Smooth muscle cell (in vitro differentiated cells): Measurements from ENCODE around the gene STAG3. TPM values are rescaled to one million over a fixed set of nuclear protein-coding genes. Genes with fewer than 3 reads are reported as not detected.

Experiments
- DNase-seq: peaks from one replicate; lab custom pipeline; 2025; ENCODE audit not compliant: unreplicated experiment; lab: John Stamatoyannopoulos, UW
- H2AFZ ChIP-seq: fragments of 200-600 bp; sonication (generic); 2 replicates; pipeline ENCODE4 v1.6.0; 2016; ENCODE audit warnings: antibody characterized with exemption, low read depth, mild to moderate bottlenecking
- H3F3A ChIP-seq: fragments of 200-600 bp; sonication (generic); 2 replicates; pipeline ENCODE4 v1.6.0; 2017; ENCODE audit warnings: antibody characterized with exemption, low read depth
- H3K27ac ChIP-seq: fragments of 200-600 bp; sonication (generic); 2 replicates; pipeline ENCODE4 v1.5.1; 2016; ENCODE audit warnings: low read depth, mild to moderate bottlenecking
- H3K27me3 ChIP-seq: fragments of 200-600 bp; sonication (generic); 2 replicates; pipeline ENCODE4 v1.6.1; 2016; ENCODE audit warnings: low read depth, mild to moderate bottlenecking
- H3K36me3 ChIP-seq: fragments of 200-600 bp; sonication (generic); 2 replicates; pipeline ENCODE4 v1.5.1; 2016; ENCODE audit warnings: low read depth
- H3K4me1 ChIP-seq: fragments of 200-600 bp; sonication (generic); 2 replicates; pipeline ENCODE4 v1.5.1; 2016; ENCODE audit warnings: low read depth
- H3K4me2 ChIP-seq: fragments of 200-600 bp; sonication (generic); 2 replicates; pipeline ENCODE4 v1.6.0; 2016; ENCODE audit warnings: mild to moderate bottlenecking
- H3K4me3 ChIP-seq: fragments of 200-600 bp; sonication (generic); 2 replicates; pipeline ENCODE4 v1.5.1; 2016; ENCODE audit warnings: mild to moderate bottlenecking
- H3K79me2 ChIP-seq: fragments of 200-600 bp; sonication (generic); 2 replicates; pipeline ENCODE4 v1.6.0; 2016; ENCODE audit warnings: low read depth, mild to moderate bottlenecking
- H3K9ac ChIP-seq: fragments of 200-600 bp; sonication (generic); 2 replicates; pipeline ENCODE4 v1.6.0; 2016; ENCODE audit warnings: low read depth
- H3K9me3 ChIP-seq: fragments of 200-600 bp; sonication (generic); replicated peaks from 2 replicates; pipeline ENCODE4 v1.5.1; 2016; ENCODE audit warnings: low read depth
- H4K20me1 ChIP-seq: fragments of 200-600 bp; sonication (generic); 2 replicates; pipeline ENCODE4 v1.6.0; 2016; ENCODE audit warnings: low read depth
- WGBS: methylation state at CpG from one replicate; pipeline ENCODE4 v1.1.7; 2016; ENCODE audit warnings: low lambda C conversion rate; 5-methylcytosine and 5-hydroxymethylcytosine counted together
- polyA plus RNA-seq: library from polyadenylated mRNA; unstranded; fragments of >200 nt; fragmentation: Nextera tagmentation; extraction: Ambion mirVana; gene quantifications from 2 replicates; pipeline ENCODE4 v1.2.1, GENCODE V29; 2016
- total RNA-seq: library from RNA; depleted of rRNA; stranded (reverse); fragments of >200 nt; gene quantifications from 2 replicates; pipeline ENCODE4 v1.2.3, GENCODE V29; 2014
- TF ChIP-seq, protein P1 (sequence below): fragments of 200-600 bp; sonication (generic); IDR thresholded peaks from 2 replicates; pipeline ENCODE4 v1.5.1; 2017; ENCODE audit warnings: borderline replicate concordance, mild to moderate bottlenecking, antibody characterized with exemption; ENCODE audit not compliant: insufficient read depth, poor library complexity, severe bottlenecking

The STAG3 gene
- total and polyA plus RNA-seq, 2 experiments from 2014 or later, result 0.04 to 0.96 TPM

GRCh38 chr7:100160067-100160466, 17.7 kb upstream of the STAG3 start:
- Histone ChIP-seq H2AFZ (no peak overlapping the region), H3K36me3 (no peaks in the 10 kb centered on the region)
- TF ChIP-seq, protein P1, sequence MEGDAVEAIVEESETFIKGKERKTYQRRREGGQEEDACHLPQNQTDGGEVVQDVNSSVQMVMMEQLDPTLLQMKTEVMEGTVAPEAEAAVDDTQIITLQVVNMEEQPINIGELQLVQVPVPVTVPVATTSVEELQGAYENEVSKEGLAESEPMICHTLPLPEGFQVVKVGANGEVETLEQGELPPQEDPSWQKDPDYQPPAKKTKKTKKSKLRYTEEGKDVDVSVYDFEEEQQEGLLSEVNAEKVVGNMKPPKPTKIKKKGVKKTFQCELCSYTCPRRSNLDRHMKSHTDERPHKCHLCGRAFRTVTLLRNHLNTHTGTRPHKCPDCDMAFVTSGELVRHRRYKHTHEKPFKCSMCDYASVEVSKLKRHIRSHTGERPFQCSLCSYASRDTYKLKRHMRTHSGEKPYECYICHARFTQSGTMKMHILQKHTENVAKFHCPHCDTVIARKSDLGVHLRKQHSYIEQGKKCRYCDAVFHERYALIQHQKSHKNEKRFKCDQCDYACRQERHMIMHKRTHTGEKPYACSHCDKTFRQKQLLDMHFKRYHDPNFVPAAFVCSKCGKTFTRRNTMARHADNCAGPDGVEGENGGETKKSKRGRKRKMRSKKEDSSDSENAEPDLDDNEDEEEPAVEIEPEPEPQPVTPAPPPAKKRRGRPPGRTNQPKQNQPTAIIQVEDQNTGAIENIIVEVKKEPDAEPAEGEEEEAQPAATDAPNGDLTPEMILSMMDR, result no peak

DNA sequence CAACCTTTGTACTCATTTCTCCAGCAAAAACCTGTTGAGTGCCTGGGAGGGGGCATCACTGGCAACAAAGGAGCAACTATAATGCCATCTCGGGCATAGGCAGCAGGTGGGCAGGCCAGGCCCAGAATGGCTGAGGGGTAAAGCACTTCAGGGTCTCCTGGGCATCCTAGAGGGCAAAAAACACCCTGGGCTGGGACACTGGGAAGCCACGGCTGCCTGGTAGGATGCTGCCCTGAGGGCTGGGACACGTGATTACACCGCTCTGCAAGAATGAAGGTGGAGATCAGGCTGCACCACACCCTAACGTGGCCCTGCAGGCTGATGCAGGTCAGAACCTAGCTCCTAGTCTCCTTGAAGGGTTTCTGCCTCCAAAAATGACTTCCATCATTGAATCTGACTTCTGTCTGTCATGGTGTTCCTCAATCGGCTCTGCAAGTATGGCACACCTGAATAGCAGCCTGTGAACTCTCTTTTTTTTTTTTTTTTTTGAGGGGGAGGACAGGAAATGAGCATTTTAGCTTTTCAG, 14.6 kb upstream of the STAG3 start:
- Histone ChIP-seq H3K4me3 (no peak overlapping the region), H3K9me3 (no peaks in the 10 kb centered on the region), H3F3A (peaks cover 3% of the 10 kb centered on the region), H3K9ac (no peak overlapping the region), H3K4me1 (peaks cover 8% of the 10 kb centered on the region), H4K20me1 (no peaks in the 10 kb centered on the region), H3K79me2 (no peaks in the 10 kb centered on the region), H3K4me2 (no peak overlapping the region), H3K27me3 (no peaks in the 10 kb centered on the region), H3K36me3 (no peaks in the 10 kb centered on the region), H3K27ac (no peak overlapping the region), H2AFZ (no peak overlapping the region)
- WGBS, result 42% methylated on average over 6 of the region's 6 CpGs
- TF ChIP-seq, protein P1, result no peak
- DNase-seq, result no peak

More at GRCh38 chr7:100160067-100160466, 17.7 kb upstream of the STAG3 start:
- H3F3A ChIP-seq, result peaks cover 10% of the 10 kb centered on the region
- no peaks in the 10 kb centered on the region for H3K9me3 ChIP-seq
- H3K4me1 ChIP-seq, result peaks cover 9% of the 10 kb centered on the region
- H3K9ac ChIP-seq, result no peak overlapping the region
- no peak overlapping the region for H3K4me2 ChIP-seq
- no peak overlapping the region for H3K4me3 ChIP-seq
- H3K27me3 ChIP-seq, result no peaks in the 10 kb centered on the region
- 97% methylated on average over 18 of the region's 18 CpGs for WGBS
- H3K27ac ChIP-seq, result no peak overlapping the region
- H3K79me2 ChIP-seq, result no peaks in the 10 kb centered on the region
- H4K20me1 ChIP-seq, result peaks cover 20% of the 10 kb centered on the region
- no peak for DNase-seq

GRCh38 chr7:100163871-100164270, 13.8 kb upstream of the STAG3 start:
- 94% methylated on average over 5 of the region's 5 CpGs for WGBS
- Histone ChIP-seq H3K27me3 (no peaks in the 10 kb centered on the region), H3K27ac (no peak overlapping the region), H3K4me2 (no peak overlapping the region), H3K9ac (no peak overlapping the region), H3F3A (peaks cover 3% of the 10 kb centered on the region), H4K20me1 (no peaks in the 10 kb centered on the region), H3K4me3 (no peak overlapping the region), H3K4me1 (peaks cover 8% of the 10 kb centered on the region), H3K36me3 (no peaks in the 10 kb centered on the region), H3K79me2 (no peaks in the 10 kb centered on the region), H3K9me3 (no peaks in the 10 kb centered on the region), H2AFZ (no peak overlapping the region)
- DNase-seq, result no peak
- TF ChIP-seq, protein P1, result no peak

DNA sequence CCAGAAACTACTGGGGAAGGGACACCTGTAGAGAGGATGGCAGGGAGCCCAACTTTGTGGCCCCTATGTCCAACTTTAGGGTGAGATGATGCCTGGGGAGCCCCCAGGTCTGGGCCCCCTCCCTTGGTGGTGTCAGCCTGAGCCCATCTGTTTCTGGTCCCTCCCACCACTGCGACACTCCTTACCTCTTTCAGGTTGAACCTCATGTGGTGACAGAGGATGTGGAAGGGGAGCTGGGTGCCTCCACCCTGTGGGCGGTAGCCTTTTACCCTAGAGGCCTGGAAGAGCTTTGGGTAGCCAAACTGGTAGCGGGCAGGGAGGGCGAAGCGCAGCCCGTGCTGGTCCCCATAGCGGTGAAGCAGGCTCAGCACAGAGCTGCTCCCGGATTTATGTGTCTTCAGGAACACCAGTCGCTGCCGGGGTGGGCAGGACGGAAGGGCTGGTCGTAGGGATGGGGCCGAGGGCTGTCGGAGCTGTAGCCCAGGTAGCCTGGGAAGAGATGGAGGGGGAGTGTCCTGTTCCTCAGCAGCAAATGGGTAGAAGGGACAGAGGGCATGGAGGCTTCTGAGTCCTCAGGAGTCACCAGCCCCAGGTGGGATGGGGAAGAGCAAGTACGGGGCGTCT, 11.3 kb upstream of the STAG3 start:
- peaks cover 8% of the 10 kb centered on the region for H3K4me1 ChIP-seq
- TF ChIP-seq, protein P1, result no peak
- no peak overlapping the region for H3K4me2 ChIP-seq
- no peak overlapping the region for H3K4me3 ChIP-seq
- no peaks in the 10 kb centered on the region for H3K79me2 ChIP-seq
- no peaks in the 10 kb centered on the region for H3K36me3 ChIP-seq
- no peaks in the 10 kb centered on the region for H4K20me1 ChIP-seq
- no peak for DNase-seq
- H3K27me3 ChIP-seq, result peaks cover 12% of the 10 kb centered on the region
- no peak overlapping the region for H2AFZ ChIP-seq
- H3K9ac ChIP-seq, result no peak overlapping the region
- 88% methylated on average over 16 of the region's 16 CpGs for WGBS
- H3K9me3 ChIP-seq, result no peaks in the 10 kb centered on the region
- no peak overlapping the region for H3K27ac ChIP-seq
- H3F3A ChIP-seq, result no peaks in the 10 kb centered on the region
